OCI-LY1 (cell line): ENCODE data around the gene EVA1B.

ENCODE experiments used
- CTCF ChIP-seq: fragments of 200-600 bp; sonication (generic), shearing (Covaris generic); IDR thresholded peaks from 2 replicates; pipeline ENCODE4 v1.5.1; 2017; ENCODE audit warnings: mild to moderate bottlenecking, antibody characterized with exemption, low read length, moderate library complexity, mixed read lengths
- EZH2 ChIP-seq: fragments of 200-600 bp; sonication (generic), shearing (Covaris generic); IDR thresholded peaks from 2 replicates; pipeline ENCODE4 v1.8.0; 2017; ENCODE audit warnings: borderline replicate concordance, mixed run types, mild to moderate bottlenecking, antibody characterized with exemption, low read length, moderate library complexity, mixed read lengths

DNA sequence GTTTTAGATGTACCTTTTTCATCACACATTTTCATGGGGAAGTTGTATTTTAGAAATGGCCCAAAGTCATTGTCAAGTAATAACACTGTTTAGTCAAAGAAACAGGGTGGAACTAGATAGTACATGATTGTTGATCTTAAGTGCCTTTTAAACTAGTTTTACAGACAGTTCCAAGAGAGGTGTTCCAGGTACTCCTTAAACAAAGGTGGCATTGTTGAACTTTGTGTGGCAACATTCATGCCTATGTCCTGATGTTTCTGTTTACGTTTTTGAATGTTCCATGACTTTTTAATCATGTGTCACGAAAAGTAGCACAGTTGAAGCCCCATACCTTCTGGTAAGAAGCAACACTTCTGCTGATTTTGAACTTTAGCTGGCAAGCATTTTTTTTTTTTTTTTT lies 26.4 kb downstream of the EVA1B start:
- no peak for TF ChIP-seq CTCF
- no peak for TF ChIP-seq EZH2
